Skeletal muscle tissue (tissue), 4 donors: ENCODE results near the gene TSPAN31. TPM values are rescaled to one million over a fixed set of nuclear protein-coding genes. Genes with fewer than 3 reads are reported as not detected.

Experiments used
- H3K27ac ChIP-seq: one replicate; pipeline ENCODE4 v1.7.0; 2013; ENCODE audit warnings: mild to moderate bottlenecking, low read depth, low read length, inconsistent platforms
- H3K27me3 ChIP-seq, 3 donors: one replicate each; pipeline ENCODE4 v1.7.0; 2013; ENCODE audit warnings: low read length in 3 of 3; ENCODE audit not compliant: control insufficient read depth in 3 of 3, insufficient read depth in 3 of 3
- H3K36me3 ChIP-seq, 3 donors: one replicate each; pipeline ENCODE4 v1.7.0; 2013; ENCODE audit warnings: low read length in 3 of 3; ENCODE audit not compliant: control insufficient read depth in 3 of 3, insufficient read depth in 3 of 3
- H3K4me1 ChIP-seq, 3 donors: one replicate each; pipeline ENCODE4 v1.7.0; 2013; ENCODE audit warnings: low read length in 3 of 3, mild to moderate bottlenecking in 3 of 3; ENCODE audit not compliant: control insufficient read depth in 3 of 3, insufficient read depth in 3 of 3
- H3K4me3 ChIP-seq, 3 donors: one replicate each; pipeline ENCODE4 v1.7.0; 2013; ENCODE audit warnings: low read length in 3 of 3
- H3K9ac ChIP-seq, 3 donors: one replicate each; pipeline ENCODE4 v1.7.0; 2013; ENCODE audit warnings: low read length in 3 of 3, mild to moderate bottlenecking in 3 of 3, moderate library complexity in 2 of 3, low read depth in 1 of 3
- H3K9me3 ChIP-seq, 3 donors: one replicate each; pipeline ENCODE4 v1.7.0; 2013; ENCODE audit warnings: low read length in 3 of 3; ENCODE audit not compliant: control insufficient read depth in 3 of 3
- total RNA-seq: library from RNA; depleted of rRNA; stranded (reverse); fragments of >200 nt; gene quantifications from one replicate; pipeline ENCODE4 v1.2.3, GENCODE V29; 2014
- donor health status: Osteomylitis.

TSPAN31 gene, protein sequence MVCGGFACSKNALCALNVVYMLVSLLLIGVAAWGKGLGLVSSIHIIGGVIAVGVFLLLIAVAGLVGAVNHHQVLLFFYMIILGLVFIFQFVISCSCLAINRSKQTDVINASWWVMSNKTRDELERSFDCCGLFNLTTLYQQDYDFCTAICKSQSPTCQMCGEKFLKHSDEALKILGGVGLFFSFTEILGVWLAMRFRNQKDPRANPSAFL
- 57.9 TPM for total RNA-seq

DNA sequence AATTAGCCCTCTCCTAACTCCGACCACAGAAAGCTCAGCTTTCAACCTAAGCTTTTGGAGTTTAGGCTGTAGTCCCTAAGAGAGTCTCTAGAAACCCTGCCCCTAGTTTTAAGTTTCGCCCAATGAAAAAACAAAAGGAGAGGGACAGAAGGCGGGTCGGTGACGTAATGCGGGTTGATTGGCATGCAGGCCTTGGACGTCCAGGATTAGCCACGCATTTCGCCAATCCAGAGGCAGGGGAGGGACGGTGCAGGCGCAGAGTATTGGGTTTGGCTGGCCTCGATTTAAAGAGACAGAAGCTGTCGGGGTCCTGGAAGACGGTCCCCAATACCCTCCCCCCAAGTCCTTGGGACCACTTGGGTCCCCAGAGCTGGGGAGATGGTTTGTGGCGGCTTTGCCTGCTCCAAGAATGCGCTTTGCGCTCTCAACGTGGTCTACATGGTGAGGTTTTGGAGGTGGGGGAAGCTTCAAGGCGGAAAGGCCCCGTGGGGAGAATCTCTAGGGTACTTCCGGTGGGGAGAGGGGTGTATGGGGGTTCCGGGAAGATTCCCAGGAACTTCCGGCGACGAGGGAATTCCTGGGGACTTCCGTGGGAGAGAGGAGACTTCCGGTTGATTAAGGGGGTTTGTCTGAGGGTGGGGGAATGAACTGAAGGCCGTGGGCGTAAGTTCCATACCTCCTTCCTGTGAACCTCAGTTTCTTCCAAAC, at the start of gene TSPAN31:
Gene TSPAN31, plus strand, starts transcription at position 263 of the 708 bp plus-strand sequence. Its CDS starts 116 bp downstream, at position 379.
- Histone ChIP-seq H3K9ac (peak within 1 kb of the TSS; percentile 98 to 100 (median 99)), H3K27ac (peak within 1 kb of the TSS; percentile 98), H3K4me3 (peak within 1 kb of the TSS; percentile 93 to 99 (median 99)), H3K36me3 (peaks cover 23 to 29% (median 27%) of the 10 kb centered on the region in 3 donors), H3K4me1 (peaks cover 11 to 21% (median 12%) of the 10 kb centered on the region in 3 donors), H3K27me3 (peaks cover 0 to 13% (median 13%) of the 10 kb centered on the region in 3 donors), H3K9me3 (no peaks in the 10 kb centered on the region)

DNA sequence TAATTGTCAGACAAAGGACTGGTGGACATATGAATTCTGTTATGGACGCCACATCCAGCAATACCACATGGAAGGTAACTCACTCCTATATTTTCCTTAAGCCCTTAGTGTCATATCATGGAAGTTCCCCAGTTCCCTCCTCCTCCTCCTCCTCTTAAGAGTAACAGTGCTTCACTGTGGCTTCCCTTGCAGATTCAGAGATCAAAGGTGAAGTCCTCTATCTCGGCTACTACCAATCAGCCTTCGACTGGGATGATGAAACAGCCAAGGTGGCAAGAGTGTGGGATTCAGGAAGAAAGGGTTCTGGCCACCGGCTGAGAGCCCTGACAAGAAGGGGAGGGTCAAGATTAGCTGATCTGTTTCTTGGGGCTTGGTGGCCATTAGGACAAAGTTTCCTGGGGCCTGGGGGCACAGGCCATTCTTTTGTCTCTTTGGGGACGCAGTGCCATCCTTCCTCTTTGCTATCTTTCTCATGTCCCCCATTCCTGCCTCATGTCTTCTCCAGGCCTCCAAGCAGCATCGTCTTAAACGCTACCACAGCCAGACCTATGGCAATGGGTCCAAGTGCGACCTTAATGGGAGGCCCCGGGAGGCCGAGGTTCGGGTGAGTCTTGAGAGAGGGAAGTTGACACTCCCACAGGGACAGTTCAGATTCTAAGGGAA, 48.9 kb upstream of the TSPAN31 start:
- peaks cover 18 to 33% (median 33%) of the 10 kb centered on the region in 3 donors for H3K36me3 ChIP-seq

DNA sequence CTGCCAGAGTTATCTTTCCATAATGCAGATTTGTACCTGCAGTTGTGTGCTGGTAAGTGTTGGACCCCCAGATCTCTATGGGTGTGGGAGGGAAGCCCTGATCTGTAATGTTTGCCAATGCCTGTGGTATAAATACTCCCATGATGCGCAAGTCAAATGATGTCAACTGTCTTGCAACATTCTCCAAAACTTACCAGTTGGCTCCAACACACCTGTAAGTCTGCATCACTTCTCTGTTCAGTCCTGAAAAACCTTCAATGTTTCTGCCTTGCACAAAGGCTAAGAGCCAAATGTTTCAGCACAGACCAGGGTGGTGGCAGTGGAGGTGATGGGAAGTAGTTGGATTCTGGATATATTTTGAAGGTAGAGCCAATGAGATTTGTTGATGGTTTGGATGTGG, 47.8 kb upstream of the TSPAN31 start:
- Histone ChIP-seq H3K9ac (no peak overlapping the region), H3K27ac (no peak overlapping the region), H3K4me3 (no peak overlapping the region), H3K9me3 (no peaks in the 10 kb centered on the region), H3K27me3 (no peaks in the 10 kb centered on the region), H3K36me3 (peaks cover 18 to 36% (median 33%) of the 10 kb centered on the region in 3 donors), H3K4me1 (peaks cover 10 to 12% (median 11%) of the 10 kb centered on the region in 3 donors)

More for the DNA sequence above, 48.9 kb upstream of the TSPAN31 start:
- H3K4me3 ChIP-seq = no peak overlapping the region
- peaks cover 10 to 12% (median 11%) of the 10 kb centered on the region in 3 donors for H3K4me1 ChIP-seq
- H3K27me3 ChIP-seq = no peaks in the 10 kb centered on the region
- H3K9me3 ChIP-seq = no peaks in the 10 kb centered on the region
- H3K27ac ChIP-seq = no peak overlapping the region
- no peak overlapping the region for H3K9ac ChIP-seq

DNA sequence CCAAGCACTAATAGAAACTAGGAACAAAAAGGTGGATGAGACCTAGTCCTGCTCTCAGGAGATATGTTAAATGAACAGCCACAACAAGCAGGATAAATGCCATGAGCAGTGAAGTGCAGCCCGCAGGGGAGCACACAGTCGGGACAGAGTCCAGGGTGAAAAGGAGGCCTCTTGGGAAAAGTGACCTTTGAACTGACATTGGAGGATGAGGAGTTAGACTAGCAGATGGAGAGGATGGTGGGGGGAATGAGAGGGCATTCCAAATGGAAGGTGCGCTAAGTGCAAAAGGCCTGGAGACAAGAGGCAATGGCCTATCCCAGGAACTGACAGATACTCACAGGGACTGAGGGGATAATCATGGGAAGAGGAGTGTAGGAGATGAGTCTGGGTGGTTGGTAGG, 46.4 kb upstream of the TSPAN31 start:
- no peak overlapping the region for H3K4me3 ChIP-seq
- H3K27ac ChIP-seq = no peak overlapping the region
- H3K9ac ChIP-seq = no peak overlapping the region
- peaks cover 7 to 12% (median 10%) of the 10 kb centered on the region in 3 donors for H3K4me1 ChIP-seq
- no peaks in the 10 kb centered on the region for H3K9me3 ChIP-seq
- no peaks in the 10 kb centered on the region for H3K27me3 ChIP-seq
- peaks cover 18 to 48% (median 36%) of the 10 kb centered on the region in 3 donors for H3K36me3 ChIP-seq

DNA sequence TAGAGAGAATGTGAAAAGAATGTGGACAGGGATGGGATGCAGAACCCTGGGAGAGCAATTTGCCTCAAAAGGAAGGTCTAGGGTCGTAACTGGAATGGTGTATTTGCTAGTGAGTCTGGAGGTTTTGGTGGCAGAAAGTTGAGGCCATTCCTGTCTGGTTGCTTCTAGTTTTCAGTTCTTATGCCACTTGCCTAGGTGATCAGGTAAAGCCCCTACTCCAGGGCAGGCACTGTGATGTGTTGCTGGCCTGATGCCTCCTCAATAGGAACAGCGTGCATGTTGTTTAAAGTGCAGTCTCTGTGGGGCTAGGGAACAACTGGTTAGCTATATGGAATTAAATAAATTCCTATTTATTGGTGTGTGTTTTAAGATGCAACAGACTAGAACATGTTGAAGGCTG, 44.5 kb upstream of the TSPAN31 start:
- peaks cover 16 to 54% (median 44%) of the 10 kb centered on the region in 3 donors for H3K36me3 ChIP-seq
- H3K4me3 ChIP-seq = no peak overlapping the region
- H3K9ac ChIP-seq = no peak overlapping the region
- H3K27me3 ChIP-seq = no peaks in the 10 kb centered on the region
- H3K9me3 ChIP-seq = no peaks in the 10 kb centered on the region
- no peak overlapping the region for H3K27ac ChIP-seq
- no peaks in the 10 kb centered on the region for H3K4me1 ChIP-seq

DNA sequence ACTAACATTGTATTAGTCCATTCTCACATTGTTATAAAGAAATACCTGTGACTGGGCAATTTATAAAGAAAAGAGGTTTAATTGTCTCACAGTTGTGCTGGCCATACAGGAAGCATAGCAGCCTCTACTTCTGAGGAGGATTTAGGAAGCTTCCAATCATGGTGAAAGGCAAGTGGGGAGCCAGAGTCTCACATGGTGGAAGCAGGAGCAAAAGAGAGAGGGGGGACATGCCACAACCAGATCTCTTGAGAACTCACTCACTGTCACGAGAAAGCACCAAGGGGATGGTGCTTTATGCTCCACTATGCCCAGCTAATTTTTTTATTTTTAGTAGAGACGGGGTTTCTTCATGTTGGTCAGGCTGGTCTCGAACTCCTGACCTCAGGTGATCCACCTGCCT, 37.6 kb upstream of the TSPAN31 start:
- no peaks in the 10 kb centered on the region for H3K4me1 ChIP-seq
- H3K27ac ChIP-seq = no peak overlapping the region
- H3K27me3 ChIP-seq = no peaks in the 10 kb centered on the region
- no peak overlapping the region for H3K9ac ChIP-seq
- no peaks in the 10 kb centered on the region for H3K9me3 ChIP-seq
- peaks cover 0 to 19% (median 16%) of the 10 kb centered on the region in 3 donors for H3K36me3 ChIP-seq
- H3K4me3 ChIP-seq = no peak overlapping the region

DNA sequence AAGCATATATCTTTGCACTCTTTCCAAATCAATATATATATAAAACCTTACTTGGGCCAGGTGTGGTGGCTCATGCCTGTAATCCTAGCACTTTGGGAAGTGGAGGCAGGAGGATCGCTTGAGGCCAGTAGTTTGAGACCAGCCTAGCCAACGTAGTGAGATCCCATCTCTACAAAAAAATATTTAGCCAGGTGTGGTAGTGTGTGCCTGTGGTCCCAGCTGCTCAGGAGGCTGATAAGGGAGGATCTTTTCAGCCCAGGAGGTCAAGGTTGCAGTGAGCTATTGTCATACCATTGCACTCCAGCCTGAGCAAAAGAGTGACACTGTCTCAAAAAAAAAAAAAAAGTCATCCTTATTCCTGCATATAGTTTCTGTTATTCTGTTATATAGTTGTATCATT, 36.5 kb upstream of the TSPAN31 start:
- Histone ChIP-seq H3K9me3 (no peaks in the 10 kb centered on the region), H3K36me3 (peaks cover 0 to 15% (median 10%) of the 10 kb centered on the region in 3 donors), H3K4me1 (no peaks in the 10 kb centered on the region), H3K4me3 (no peak overlapping the region), H3K27me3 (no peaks in the 10 kb centered on the region), H3K27ac (no peak overlapping the region), H3K9ac (no peak overlapping the region)

DNA sequence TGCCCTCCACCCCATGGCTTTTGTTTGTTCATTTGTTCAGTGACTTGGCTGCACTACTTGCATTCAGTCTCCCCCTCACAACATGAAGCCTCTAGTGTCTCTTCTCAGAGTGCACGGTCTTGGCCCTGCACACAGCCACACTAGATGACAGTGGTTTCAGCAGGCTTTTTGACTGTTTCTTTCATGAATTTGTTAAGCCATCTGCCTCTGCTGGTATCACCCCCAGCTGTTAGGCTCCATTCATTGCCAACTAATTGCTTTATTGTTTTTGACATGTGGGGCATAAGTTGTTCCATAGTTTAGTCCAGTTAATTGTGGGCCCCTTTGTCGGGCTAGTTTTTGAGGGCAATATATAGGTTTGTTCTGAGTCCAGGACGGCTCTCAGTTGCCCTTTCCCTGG, 32.1 kb upstream of the TSPAN31 start:
- Histone ChIP-seq H3K27me3 (no peaks in the 10 kb centered on the region), H3K4me3 (no peak overlapping the region), H3K27ac (no peak overlapping the region), H3K9me3 (no peaks in the 10 kb centered on the region), H3K9ac (no peak overlapping the region), H3K4me1 (no peaks in the 10 kb centered on the region), H3K36me3 (peaks cover 15 to 21% (median 19%) of the 10 kb centered on the region in 3 donors)

DNA sequence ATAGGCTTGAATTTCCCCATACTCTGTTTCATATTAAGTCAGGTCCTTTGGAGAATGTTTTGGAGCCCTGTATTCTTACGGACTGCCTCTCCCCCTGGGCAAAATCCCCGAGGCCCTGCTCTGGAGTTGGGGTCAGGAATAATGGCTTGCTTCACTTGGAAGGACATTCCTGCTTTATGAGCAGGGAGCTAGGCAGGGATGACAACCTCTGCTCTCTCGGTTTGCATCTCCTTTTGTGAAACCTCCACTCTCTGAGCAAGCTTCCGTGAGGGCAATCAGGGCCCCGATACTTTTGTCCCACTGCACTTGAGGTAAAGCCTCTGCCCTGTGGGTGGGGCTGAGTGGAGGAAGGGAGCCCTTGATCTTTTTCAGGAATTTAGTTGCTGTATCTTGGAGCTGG, 31.6 kb upstream of the TSPAN31 start:
- Histone ChIP-seq H3K27ac (no peak overlapping the region), H3K27me3 (no peaks in the 10 kb centered on the region), H3K9me3 (no peaks in the 10 kb centered on the region), H3K9ac (no peak overlapping the region), H3K4me3 (no peak overlapping the region), H3K4me1 (no peaks in the 10 kb centered on the region), H3K36me3 (peaks cover 20 to 26% (median 24%) of the 10 kb centered on the region in 3 donors)
